Neutrophil (primary cell): ENCODE results near the gene CGGBP1.
A peak's percentile ranks its signal among the peaks of the same experiment; 100 is the strongest.

Source experiments
- H3K27ac ChIP-seq: fragments of 200-600 bp; sonication (generic); 2 replicates; pipeline ENCODE4 v1.5.1; 2016; ENCODE audit warnings: mild to moderate bottlenecking, moderate library complexity
- H3K27me3 ChIP-seq: fragments of 200-600 bp; sonication (generic); 2 replicates; pipeline ENCODE4 v1.6.0; 2016; ENCODE audit warnings: mild to moderate bottlenecking
- H3K36me3 ChIP-seq: fragments of 200-600 bp; sonication (generic); 2 replicates; pipeline ENCODE4 v1.5.1; 2017
- H3K4me1 ChIP-seq, 2 experiments: fragments of 200-600 bp in 1 of 2; sonication (generic) in 1 of 2; 1 replicate in 1 of 2; 2 replicates in 1 of 2; pipeline versions ENCODE4 v1.5.1 to v1.6.1; 2013 to 2016; ENCODE audit warnings: low read depth in 1 of 2, low read length in 1 of 2, mild to moderate bottlenecking in 1 of 2, moderate library complexity in 1 of 2; ENCODE audit not compliant: control insufficient read depth in 1 of 2, insufficient read depth in 1 of 2
- H3K4me3 ChIP-seq, 2 experiments: fragments of 200-600 bp in 1 of 2; sonication (generic) in 1 of 2; 1 replicate in 1 of 2; 2 replicates in 1 of 2; pipeline ENCODE4 v1.5.1; 2013 to 2016; ENCODE audit warnings: low read depth in 1 of 2, low read length in 1 of 2, mild to moderate bottlenecking in 1 of 2, moderate library complexity in 1 of 2
- H3K9me3 ChIP-seq: fragments of 200-600 bp; sonication (generic); 2 replicates; pipeline ENCODE4 v1.5.1; 2016
- CTCF ChIP-seq: fragments of 200-600 bp; sonication (generic); IDR thresholded peaks from 2 replicates; pipeline ENCODE4 v1.5.1; 2016; ENCODE audit warnings: antibody characterized with exemption

CGGBP1 gene

DNA sequence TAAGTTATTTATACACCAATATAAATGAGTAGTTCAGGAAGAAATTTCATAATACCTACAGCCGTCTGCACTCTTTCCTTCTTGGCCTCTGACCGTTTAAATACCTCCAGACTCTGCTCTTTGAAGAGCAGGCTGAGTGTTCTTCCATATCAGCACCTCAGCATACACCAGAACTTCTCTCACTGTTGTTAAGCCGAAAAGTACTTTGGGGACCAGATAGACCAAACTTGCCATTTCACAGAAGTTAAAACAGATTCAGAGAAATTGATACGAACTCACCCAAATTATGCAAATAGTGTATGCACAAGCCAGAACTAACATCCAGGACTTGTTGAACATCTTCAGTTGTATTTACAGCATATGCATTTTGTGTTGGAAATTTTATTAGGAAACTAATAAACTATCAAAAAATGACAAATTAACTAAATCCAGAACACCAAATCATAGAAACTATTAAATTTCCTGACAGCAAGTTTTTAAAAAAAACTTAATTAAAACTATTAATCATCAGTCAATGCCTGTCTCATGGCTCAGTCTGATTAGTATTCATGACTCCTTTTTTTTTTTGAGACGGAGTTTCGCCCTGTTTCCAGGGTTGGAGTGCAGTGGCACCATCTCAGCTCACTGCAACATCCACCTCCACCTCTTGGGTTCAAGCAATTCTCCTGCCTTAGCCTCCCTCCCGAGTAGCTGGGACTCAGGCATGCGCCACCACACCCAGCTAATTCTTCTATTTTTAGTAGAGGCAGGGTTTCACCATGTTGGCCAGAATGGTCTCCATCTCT, 24.1 kb downstream of the CGGBP1 start:
- peaks cover 23 to 39% of the 10 kb centered on the region in 2 experiments for H3K4me1 ChIP-seq

GRCh38 chr3:88033808-88034207, 25.0 kb downstream of the CGGBP1 start:
- no peak overlapping the region for H3K4me3 ChIP-seq
- no peak for TF ChIP-seq CTCF
- peaks cover 23 to 39% of the 10 kb centered on the region in 2 experiments for H3K4me1 ChIP-seq
- H3K9me3 ChIP-seq: no peaks in the 10 kb centered on the region
- no peaks in the 10 kb centered on the region for H3K27me3 ChIP-seq
- H3K36me3 ChIP-seq: no peaks in the 10 kb centered on the region
- peak overlapping the region; percentile 12 for H3K27ac ChIP-seq

More for the DNA sequence above, 24.1 kb downstream of the CGGBP1 start:
- Histone ChIP-seq H3K4me3 (no peak overlapping the region), H3K27me3 (no peaks in the 10 kb centered on the region), H3K27ac (no peak overlapping the region), H3K36me3 (no peaks in the 10 kb centered on the region), H3K9me3 (no peaks in the 10 kb centered on the region)
- no peak for TF ChIP-seq CTCF

GRCh38 chr3:88033079-88033478, 25.7 kb downstream of the CGGBP1 start:
- TF ChIP-seq CTCF: no peak
- Histone ChIP-seq H3K4me1 (peaks cover 23 to 39% of the 10 kb centered on the region in 2 experiments), H3K27ac (no peak overlapping the region), H3K4me3 (no peak overlapping the region), H3K27me3 (no peaks in the 10 kb centered on the region), H3K36me3 (no peaks in the 10 kb centered on the region), H3K9me3 (no peaks in the 10 kb centered on the region)

GRCh38 chr3:88032245-88032644, 26.6 kb downstream of the CGGBP1 start:
- Histone ChIP-seq H3K27me3 (no peaks in the 10 kb centered on the region), H3K9me3 (no peaks in the 10 kb centered on the region), H3K4me1 (peaks cover 23 to 39% of the 10 kb centered on the region in 2 experiments), H3K36me3 (no peaks in the 10 kb centered on the region), H3K27ac (peak overlapping the region; percentile 50), H3K4me3 (peak overlapping the region; percentile 52 to 57)
- no peak for TF ChIP-seq CTCF

- H3K36me3 ChIP-seq: no peaks in the 10 kb centered on the region
- peak overlapping the region; percentile 50 for H3K27ac ChIP-seq
- no peaks in the 10 kb centered on the region for H3K27me3 ChIP-seq
- TF ChIP-seq CTCF: no peak
- no peaks in the 10 kb centered on the region for H3K9me3 ChIP-seq
- peak overlapping the region; percentile 52 to 57 for H3K4me3 ChIP-seq
- H3K4me1 ChIP-seq: peaks cover 23 to 39% of the 10 kb centered on the region in 2 experiments
Measured at GRCh38 chr3:88031642-88032077, 27.1 kb downstream of the CGGBP1 start.
